GM08714 (cell line): Measurements from ENCODE around the gene DOHH.
"Not testable (repeated sequence)": the region's sequence is repeated elsewhere in the genome, so short reads cannot be mapped to it uniquely, and the experiment has no call there.

Experiments
- H3K4me3 ChIP-seq: fragments of 200-500 bp; sonication (Bioruptor generic); 2 replicates; pipeline ENCODE4 v1.5.1; 2014; ENCODE audit warnings: mild to moderate bottlenecking, low read length, inconsistent platforms
- ZNF274 ChIP-seq: IDR thresholded peaks from 2 replicates; pipeline ENCODE4 v1.6.1; 2012; ENCODE audit warnings: mild to moderate bottlenecking, low read depth, low read length

DOHH gene

DNA sequence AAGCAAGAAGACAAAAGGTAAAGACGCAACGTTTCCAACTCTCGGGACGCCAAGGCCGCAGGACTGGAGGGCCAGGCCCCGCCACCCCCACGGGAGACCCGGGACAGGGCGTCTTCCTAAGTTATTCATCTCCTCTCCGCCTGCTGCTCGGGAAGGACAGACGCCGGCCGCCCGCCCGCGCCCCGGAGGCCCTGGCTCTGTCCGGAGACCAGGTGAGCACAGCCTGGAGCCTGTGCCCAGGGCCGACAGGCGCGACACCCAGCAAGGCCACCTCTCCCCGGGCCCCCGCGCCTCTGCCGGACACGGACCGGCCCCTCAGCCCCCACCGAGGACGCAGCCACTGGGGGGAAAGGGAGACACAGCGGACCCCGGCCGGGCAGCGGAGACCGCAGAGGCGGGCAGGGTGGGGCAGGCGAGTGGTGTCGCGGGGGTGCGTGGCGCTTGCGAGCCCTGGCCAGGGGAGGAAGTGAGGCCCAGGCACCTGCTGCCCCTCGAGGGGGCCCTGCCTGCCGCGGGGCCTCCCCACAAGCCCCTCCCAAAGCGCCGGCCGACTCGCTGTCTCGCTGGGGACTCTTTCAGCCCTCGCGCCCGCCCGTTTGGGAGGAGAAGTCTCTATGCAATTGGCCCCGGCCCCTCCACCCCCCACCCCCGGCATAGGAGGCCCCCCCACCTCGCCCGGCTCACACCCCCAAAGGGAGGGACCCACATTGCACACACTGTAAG lies 37.3 kb downstream of the DOHH start:
- TF ChIP-seq ZNF274, result no peak
- no peak overlapping the region for H3K4me3 ChIP-seq

DNA sequence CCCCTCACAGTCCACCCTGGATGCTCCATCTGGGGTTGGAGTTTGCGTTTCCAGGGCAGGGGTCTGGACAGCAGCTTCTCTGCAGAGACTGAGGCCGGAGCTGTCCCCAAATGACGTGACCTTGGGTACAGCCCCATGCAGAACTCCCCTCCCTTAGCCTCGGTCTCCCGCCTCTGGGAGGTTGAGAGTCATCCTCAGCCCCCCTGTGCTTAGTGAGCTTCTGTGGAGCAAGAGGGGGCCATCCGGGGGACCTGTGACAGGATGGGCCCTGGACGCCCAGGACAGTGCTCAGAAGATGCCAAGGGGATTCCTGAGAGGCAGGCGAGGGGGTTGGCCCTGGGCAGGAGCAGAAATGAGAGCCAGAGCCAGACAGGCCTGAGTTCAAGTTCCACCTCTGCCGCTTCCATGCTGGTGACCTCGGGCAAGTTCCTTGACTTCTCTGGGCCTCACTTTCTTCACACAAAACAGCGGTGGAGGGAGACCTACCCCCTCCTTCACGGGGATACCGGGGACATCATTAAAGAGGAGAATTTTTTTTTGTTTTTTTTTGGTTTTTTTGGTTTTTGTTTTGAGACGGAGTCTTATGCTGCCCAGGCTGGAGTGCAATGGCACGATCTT lies 40.4 kb downstream of the DOHH start:
- no peak for TF ChIP-seq ZNF274
- no peak overlapping the region for H3K4me3 ChIP-seq

DNA sequence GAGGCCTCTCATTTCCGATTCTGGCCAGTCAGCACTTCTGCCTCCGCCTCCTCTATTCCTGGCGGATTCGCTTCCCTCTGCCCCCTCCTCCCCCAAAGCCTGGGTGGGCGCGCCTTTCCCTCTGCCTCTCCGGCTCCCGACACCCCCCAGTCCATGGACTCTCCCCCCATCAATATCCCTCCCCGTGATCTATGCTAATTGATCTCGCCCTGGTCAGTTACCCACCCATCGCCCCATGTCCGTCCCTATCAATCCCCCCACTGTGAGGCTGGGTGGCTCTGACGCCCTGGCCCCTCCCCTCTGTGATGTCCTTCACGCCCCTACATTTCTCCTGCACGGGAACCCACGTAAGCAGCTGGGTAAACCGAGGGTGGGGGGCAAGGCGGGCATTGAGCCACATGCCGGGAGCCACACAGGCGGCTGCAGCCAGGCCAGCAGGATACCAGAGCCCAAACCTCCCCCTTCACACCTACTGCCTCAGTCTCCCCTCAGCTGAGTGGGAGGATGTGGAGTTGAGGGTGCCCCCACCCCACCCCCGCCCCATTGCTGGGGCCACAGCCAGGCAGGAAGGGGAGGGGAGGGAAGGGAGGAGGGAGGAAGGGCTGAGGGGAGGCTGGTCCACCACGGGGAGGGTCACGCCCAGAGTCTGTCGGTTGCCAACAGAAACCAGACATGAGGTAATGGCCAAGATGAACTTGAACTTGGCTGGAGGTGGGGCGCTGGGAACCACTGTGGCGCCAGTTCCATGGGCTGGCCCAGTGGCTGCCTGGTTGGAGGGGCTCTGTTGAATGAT lies 41.2 kb downstream of the DOHH start:
- TF ChIP-seq ZNF274, result no peak
- H3K4me3 ChIP-seq, result no peak overlapping the region

DNA sequence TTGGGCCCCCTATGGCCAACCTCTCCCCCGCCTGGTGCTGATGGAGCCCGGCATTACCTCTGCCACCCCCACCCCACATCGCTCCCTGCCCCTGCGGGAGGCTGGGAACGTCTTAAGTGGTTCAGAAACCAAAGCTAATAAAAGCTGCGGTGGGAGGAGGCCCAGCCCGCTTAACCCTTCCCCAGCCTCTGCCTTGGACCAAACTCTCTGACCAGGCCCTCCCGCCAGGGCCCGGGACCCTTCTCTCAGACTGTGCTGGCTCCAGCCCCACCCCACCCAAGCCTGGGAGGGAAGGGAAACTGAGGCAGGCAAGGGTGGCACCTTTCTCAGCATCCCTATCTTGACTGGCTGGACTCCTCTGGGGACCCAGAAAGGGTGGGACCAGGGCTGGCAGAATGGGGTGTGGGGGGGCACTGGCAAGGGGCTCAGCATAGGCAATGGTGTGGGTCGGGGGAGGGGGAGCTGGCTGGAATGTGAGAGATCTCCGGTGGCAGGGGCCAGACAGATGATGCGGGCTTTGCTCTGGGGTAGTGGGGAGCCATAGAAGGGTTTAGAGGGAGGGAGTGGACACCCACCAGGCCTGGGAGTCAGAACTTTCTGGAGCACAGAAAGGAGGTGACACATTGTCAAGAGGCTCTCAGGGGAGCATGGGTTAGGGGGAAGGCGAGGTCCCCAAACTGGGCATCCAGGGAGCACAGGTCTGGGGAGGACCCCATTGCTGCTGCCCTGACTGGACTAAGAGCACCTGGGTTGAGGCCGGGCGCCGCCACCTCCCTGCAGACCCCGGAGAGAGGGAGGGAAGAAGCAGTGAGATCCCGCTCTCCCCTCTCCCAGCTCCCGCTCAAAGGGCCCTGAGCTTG lies 42.0 kb downstream of the DOHH start:
- no peak overlapping the region for H3K4me3 ChIP-seq
- TF ChIP-seq ZNF274, result no peak

DNA sequence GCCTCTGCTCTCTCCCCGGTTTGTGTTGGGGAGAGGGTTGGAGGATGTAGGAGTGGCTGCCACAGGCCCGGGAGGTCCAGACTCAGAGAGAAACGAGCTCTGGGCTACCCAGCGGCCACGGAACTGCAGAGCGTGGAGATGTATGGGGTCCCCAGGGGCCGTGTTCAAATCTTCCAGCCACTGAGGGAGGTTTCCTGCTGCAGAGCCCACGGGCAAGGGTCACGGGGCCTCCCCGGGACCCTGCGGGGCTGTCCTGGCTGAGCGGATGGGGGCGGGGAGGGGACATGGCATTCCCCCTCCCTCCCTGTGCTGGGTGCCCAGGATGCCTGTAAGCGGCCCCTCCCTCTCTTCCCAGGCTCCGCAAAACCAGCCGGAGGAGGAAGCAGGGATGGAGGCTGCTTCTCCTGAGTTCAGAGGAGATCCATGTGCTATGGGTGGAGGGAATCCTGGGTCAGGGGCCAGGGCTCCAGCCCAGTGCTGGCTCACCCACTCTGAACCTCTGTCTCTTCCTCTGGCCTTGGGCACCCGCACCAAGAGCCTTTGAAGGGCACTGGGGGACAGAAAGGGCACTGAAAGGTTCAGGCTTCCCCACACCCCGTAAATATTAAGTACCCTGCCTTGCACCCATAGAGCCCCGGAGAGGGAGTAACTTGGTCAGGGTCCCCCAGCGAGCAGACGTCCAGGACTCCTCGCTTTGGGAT lies 42.8 kb downstream of the DOHH start:
- H3K4me3 ChIP-seq, result no peak overlapping the region
- no peak for TF ChIP-seq ZNF274

DNA sequence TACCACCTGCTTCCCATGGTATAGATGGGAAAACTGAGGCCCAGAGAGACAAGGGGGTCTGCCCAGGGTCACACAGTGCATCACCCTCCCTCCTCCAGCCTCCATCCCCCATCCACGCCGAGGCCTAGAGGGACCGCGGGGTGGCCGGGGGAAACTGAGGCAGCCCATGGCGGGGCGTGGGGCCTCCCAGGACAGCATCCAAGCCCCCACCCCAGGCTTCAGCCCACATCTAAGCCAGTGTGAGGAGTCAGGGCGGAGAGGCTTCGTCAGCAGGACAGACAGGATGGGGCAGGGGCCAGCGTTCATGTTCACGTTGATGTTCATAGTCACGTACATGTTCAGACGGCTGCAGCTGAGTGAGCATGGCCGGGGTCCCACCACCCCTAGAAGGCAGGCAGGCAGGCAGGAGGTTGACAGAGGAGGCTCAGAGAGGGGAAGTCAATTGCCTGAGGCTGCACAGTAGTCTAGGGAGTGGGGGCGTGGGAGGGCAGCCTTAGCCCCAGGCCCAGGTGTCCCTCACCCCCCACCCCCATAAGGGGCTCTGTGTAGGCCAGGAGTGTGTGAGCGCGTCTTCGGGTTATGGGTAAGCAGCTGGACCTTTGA lies 43.4 kb downstream of the DOHH start:
- H3K4me3 ChIP-seq, result no peak overlapping the region
- no peak for TF ChIP-seq ZNF274

DNA sequence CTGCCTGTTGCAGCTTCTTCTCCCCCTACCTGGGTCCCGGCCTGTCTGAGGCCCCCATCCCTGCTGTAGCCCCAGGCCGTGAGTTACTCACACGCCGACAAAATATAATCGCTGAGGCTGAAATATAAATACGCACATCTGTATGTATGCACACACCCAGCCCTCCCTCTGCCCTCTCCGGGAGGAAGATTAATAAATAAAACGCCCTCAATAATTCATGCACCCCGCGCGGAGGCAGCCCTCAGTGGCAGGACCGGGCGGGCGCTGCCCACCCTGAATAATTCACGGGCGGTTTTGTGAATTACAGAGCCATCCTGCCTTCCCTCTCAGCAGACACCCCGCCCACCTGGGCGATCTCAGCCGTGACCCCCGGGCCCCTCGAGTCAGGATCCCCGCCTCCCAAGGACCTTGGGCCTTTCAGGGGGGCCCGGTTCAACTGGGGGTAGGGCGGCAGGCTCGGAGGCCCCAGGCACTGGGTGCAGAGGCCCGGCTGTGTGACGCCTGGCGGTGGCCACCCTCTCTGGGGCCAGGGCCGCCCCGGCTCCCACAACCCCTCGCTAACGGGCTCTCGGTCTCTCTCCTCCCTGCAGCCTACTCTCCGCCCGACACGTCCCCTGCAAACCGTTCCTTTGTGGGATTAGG lies 44.4 kb downstream of the DOHH start:
- no peak overlapping the region for H3K4me3 ChIP-seq
- no peak for TF ChIP-seq ZNF274

DNA sequence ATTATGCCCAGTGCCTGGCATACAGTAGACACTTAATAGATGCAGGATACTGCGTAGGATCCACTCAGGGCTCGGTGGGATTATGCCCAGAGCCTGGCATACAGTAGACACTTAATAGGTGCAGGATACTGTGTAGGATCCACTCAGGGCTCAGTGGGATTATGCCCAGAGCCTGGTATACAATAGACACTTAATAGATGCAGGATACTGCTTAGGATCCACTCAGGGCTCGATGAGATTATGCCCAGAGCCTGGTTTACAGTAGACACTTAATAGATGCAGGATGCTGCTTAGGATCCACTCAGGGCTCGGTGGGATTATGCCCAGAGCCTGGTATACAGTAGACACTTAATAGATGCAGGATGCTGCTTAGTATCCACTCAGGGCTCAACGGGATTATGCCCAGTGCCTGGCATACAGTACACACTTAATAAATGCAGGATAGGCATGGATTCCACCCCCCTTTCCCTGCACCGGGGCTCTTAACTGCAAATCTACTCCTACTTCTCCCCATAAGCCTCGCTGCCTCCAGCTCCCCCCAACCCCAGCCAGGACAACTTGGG lies 45.0 kb downstream of the DOHH start:
- no peak overlapping the region for H3K4me3 ChIP-seq
- TF ChIP-seq ZNF274, result no peak

DNA sequence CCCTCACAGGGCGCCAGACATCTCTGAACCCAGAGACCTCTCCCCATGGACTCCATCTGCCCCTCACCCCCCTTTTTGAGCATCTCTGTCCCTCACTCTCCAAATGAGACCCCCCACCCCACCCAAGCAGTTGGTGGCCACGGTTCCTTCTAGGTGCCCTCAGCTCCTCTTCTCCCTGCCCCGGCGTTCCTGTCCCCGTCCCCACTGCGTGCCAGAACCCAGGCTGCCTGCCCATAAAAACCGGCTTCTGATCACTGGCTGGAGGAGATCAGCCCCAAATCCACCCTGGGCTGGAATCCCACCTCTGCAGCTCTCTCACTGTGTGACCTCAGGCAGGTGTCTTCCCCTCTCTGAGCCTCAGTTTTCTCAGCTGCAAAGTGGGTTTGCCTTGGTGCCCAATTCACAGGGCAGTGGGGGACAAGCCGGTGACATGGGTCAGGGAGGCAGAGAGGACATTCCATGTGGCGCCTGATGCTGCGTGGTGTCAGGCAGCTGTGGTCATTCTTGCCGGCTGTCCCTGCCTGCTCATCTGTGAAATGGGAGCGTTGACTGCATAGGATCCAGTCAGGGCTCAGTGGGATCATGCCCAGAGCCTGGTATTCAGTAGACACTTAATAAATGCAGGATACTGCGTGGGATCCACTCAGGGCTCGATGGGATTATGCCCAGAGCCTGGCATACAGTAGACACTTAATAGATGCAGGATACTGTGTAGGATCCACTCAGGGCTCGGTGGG lies 45.6 kb downstream of the DOHH start:
- no peak overlapping the region for H3K4me3 ChIP-seq
- no peak for TF ChIP-seq ZNF274

DNA sequence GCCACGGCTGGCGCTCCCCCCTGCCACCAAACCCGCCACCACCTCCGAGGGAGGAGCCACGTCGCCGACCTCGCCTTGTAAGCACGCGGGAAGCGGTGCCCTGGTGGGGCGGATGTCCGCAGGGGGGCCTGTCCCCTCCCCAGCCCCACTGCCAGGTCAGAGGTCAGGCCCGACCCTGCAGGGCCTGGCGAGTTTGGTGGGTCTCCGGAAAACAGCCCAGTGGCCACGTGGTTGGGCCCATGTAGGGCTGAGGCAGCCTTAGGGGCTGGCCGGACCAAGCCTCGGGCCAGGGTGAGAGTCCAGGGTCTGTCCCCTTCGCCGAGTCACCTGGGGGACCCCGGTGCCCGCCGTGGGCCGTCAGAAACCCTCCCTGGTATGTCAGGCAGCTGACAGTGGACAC lies 46.6 kb downstream of the DOHH start:
- no peak overlapping the region for H3K4me3 ChIP-seq
- TF ChIP-seq ZNF274, result no peak

DNA sequence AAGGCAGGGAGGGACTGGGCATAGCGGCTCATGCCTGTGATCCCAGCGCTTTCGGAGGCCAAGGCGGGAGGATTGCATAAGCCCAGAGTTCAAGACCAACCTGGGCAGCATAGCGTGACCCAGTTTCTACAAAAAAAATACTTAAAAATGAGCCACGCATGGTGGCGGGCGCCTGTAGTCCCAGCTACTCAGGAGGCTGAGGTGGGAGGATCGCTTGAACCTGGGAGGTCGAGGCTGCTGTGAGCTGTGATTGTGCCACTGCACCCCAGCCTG lies 47.6 kb downstream of the DOHH start:
- H3K4me3 ChIP-seq, result not testable (repeated sequence)

DNA sequence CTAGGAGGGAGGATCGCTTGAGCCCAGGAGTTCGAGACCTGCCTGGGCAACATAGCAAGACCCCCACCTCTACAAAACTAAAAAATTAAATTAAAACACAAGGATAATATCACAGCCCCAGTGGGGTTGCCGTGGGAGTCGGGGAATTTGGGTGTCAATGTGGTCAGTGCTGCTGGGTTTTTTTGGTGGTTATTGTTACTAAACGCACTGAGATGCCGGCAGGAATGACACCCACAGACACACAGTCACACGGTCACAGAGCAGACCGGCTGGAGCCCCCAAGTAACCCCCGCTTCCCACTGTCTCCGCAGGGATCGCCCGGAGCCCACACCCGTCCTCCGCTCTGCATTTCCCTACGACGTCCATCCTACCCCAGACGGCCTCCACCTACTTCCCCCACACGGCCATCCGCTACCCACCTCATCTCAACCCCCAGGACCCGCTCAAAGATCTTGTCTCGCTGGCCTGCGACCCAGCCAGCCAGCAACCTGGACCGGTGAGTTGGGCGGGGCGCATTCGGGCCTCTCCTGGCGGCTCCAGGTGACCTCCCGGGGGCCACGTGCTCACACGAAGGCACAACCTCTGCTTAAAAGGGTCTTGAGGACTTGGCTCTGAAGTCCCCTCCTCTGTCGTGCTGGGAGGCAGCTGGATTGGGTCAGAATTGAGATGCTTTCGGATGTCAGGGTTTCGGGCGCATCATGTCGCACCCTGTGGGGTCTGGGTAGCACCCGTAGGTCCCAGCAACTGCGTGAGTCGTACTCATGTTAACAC lies 48.1 kb downstream of the DOHH start:
- H3K4me3 ChIP-seq, result no peak overlapping the region
- TF ChIP-seq ZNF274, result no peak
